Head of caudate nucleus (tissue), 42 donors: ENCODE data around the gene TMEM45B.
"Not testable (repeated sequence)": the region's sequence is repeated elsewhere in the genome, so short reads cannot be mapped to it uniquely, and the experiment has no call there.

Experiments
- DNase-seq, 42 donors: peaks; one replicate each; pipeline versions ENCODE4 v3.0.0 to v3.0.0-alpha.2; 2020 to 2021; ENCODE audit warnings: mixed read lengths in 7 of 42
- intact Hi-C: fragments of 100-400 bp; cut with DNase I; formaldehyde crosslinking; loops from one replicate; pipeline ENCODE4 v1.15.0; 2022

Gene TMEM45B

GRCh38 chr11:129846508-129847335 lies 31.1 kb downstream of the TMEM45B start:
- intact Hi-C loops, result no loop called here
- no peak for DNase-seq

DNA sequence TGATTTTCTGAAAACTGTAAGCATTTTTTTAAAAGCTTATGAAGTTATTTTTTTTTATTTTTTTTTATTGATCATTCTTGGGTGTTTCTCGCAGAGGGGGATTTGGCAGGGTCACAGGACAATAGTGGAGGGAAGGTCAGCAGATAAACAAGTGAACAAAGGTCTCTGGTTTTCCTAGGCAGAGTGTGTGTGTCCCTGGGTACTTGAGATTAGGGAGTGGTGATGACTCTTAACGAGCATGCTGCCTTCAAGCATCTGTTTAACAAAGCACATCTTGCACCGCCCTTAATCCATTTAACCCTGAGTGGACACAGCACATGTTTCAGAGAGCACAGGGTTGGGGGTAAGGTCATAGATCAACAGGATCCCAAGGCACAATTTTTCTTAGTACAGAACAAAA lies 31.7 kb downstream of the TMEM45B start:
- intact Hi-C loops, DNase-seq: not testable (repeated sequence)

- DNase-seq, result no peak
- intact Hi-C loops, result no loop called here
Observed at GRCh38 chr11:129849447-129850130, 33.9 kb downstream of the TMEM45B start.

DNA sequence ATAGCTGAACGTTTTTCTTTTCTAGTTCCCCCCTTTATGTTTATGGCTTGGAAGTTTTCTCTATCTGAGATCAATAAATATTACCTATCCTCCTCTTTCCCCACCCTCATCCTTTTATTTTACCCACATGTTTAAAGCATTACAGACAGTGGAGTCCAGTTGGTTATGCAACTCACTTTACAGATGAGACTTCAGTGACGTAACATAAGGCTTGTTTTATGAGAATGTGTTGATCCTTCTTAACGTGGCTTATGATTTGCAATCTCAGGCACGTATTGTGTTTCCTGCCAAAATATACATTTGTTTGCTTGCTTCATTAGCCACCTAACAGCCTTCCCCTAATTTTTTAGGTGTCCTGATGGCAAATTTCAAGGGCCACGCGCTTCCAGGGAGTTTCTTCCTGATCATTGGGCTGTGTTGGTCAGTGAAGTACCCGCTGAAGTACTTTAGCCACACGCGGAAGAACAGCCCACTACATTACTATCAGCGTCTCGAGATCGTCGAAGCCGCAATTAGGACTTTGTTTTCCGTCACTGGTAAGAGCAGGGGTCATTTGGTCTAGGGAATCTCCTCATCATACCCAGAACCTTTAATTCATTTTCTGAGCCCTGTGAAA lies 36.6 kb downstream of the TMEM45B start:
- no peak for DNase-seq
- intact Hi-C loops, result no loop called here

DNA sequence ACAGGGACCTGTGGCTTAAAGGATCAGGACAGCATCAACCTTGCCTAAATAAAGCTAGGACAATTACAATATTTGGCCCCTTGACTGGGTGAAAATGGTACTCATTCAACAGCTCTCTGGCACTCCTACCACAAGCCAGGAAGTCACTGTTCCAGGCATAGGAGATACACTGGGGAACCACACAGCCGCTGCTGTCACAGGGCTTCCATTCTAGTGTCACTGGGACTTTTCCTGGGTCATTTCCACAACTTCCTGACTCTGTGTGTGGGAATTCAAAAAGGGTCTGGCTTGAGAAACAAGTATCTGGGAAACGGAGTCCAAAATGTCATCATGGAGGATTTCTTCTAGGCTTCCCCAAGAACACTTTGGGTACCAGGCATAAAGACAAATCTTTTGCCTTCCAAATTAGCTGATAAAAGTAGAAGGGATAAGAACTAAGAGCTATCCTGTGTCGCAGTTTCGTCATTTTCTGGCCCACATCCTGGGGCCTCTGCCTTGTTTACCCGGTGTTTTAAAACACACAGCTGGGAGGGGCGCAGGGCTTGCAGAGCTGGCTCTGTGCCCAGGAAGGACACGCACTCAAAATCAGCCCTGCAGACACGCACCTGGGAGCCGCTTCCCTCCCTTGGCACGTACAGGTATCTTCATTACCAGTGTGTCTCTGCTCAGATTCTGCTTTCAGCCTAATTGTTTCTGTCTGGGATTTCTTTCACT lies 38.0 kb downstream of the TMEM45B start:
- intact Hi-C loops, result no loop called here
- no peak for DNase-seq

GRCh38 chr11:129854232-129854805 lies 38.7 kb downstream of the TMEM45B start:
- no peak for DNase-seq
- intact Hi-C loops, result no loop called here

GRCh38 chr11:129855086-129855485 lies 39.4 kb downstream of the TMEM45B start:
- intact Hi-C loops, result no loop called here
- DNase-seq, result no peak

DNA sequence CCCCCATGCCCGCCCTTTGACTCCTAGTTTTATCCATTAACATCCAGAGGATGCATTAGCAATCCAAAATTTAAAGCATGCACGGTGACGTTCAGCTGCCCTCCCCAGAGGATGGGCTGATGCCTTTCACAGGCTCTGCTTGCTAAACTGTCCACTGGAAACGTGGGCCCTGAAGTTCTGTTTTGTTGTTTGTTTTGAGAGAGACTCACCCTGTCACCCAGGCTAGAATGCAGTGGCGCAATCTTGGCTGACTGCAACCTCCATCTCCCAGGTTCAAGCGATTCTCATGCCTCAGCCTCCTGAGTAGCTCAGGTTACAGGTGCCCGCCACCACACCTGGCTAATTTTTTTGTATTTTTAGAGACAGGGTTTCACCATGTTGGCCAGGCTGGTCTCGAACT lies 40.4 kb downstream of the TMEM45B start:
- intact Hi-C loops, result no loop called here
- DNase-seq, result no peak

GRCh38 chr11:129861702-129862522 lies 46.3 kb downstream of the TMEM45B start:
- DNase-seq, result peak in 39 of 42 donors; percentile 14 to 80 (median 46)
- intact Hi-C loops, result no loop called here

- intact Hi-C loops, result no loop called here
- DNase-seq, result no peak
Observed at GRCh38 chr11:129864811-129865210, 49.2 kb downstream of the TMEM45B start.

GRCh38 chr11:129865701-129866100 lies 50.1 kb downstream of the TMEM45B start:
- intact Hi-C loops, result no loop called here
- DNase-seq, result peak in 30 of 42 donors; percentile 16 to 78 (median 41)

DNA sequence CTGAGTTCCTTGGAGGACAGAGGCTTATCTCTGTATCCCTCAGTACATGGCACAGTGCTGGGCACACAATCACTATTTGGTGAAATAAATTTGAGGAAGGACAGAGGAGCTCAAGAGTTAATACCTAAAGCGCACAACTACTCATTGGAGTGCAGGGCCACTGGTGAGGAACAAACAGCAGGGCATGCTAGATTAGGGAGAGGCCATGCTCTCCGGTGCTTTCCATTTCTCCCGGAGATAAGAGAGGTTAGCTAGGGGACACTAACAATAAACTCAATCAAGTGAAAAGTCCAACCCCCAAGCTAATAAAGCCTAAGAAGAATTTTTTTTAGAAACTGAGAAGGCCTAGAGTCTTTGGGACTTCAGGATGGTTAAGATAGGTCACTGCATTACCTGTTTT lies 50.7 kb downstream of the TMEM45B start:
- DNase-seq, result no peak
- intact Hi-C loops, result no loop called here

DNA sequence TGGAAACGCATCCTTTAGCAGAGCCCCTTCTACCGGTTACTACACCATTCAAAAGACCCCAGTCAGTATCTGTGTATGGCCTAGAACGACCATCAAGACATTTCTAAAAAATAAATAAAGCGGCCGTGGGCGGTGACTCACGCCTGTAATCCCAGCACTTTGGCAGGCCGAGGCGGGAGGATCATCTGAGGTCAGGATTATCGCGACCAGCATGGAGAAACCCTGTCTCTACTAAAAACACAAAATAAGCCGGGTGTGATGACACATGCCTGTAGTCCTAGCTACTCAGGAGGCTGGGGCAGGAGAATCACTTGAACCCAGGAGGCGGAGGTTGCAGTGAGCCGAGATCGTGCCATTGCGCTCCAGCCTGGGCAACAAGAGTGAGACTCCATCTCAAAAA lies 53.0 kb downstream of the TMEM45B start:
- DNase-seq, intact Hi-C loops: not testable (repeated sequence)

DNA sequence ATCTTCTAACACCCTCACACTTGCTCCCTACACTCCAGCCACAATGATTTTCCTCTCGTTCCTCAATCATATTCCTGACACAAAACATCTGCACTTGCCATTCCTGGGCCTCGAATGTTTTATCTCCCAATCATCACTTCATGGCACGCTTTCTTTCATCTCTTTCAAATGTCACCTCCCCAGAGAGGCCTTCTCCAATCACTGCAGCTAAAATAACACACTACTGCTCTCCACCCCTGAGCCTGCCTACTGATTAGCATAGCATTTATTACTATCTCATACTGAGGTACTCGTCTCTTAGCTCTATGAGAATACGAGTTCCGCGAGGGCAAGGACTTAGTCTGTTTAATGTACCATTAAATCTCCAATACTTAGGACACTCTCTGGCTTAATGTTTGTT lies 56.3 kb downstream of the TMEM45B start:
- intact Hi-C loops, result no loop called here

GRCh38 chr11:129880311-129880710 lies 64.7 kb downstream of the TMEM45B start:
- intact Hi-C loops, result no loop called here
- DNase-seq, result peak in 15 of 42 donors; percentile 17 to 67 (median 37)

More for the DNA sequence above, 56.3 kb downstream of the TMEM45B start:
- no peak for DNase-seq

- intact Hi-C loops, result no loop called here
- DNase-seq, result peak in 26 of 42 donors; percentile 13 to 68 (median 36)
Observed at GRCh38 chr11:129881570-129882170, 66.0 kb downstream of the TMEM45B start.

- intact Hi-C loops, result no loop called here
- DNase-seq, result no peak
Observed at GRCh38 chr11:129884581-129884980, 68.9 kb downstream of the TMEM45B start.

- intact Hi-C loops, result no loop called here
- no peak for DNase-seq
Observed at GRCh38 chr11:129885381-129885780, 69.7 kb downstream of the TMEM45B start.
